HCT116 (cell line): Measurements from ENCODE around the gene MRM3. TPM values are rescaled to one million over a fixed set of nuclear protein-coding genes. Genes with fewer than 3 reads are reported as not detected.

Experiments
- ATAC-seq: fragments of 200-7000 bp; cut with Tn5 transposase; 2 replicates; pipeline ENCODE4 v1.9.1; 2020; ENCODE audit warnings: mild to moderate bottlenecking, moderate library complexity
- BruUV-seq: library from RNA; stranded (reverse); fragments of 400-500 nt; replicated peaks from 2 replicates; lab custom pipeline; 2021; lab: Mats Ljungman, UMichigan
- CTCF ChIA-PET: fragments of 300-600 bp; sonication (Branson Sonifier 250); formaldehyde crosslinking; loops from one replicate; lab custom pipeline; 2021; ENCODE audit warnings: antibody characterized with exemption; lab: Charles Lee
- POLR2A ChIA-PET: fragments of 300-600, 350-600 bp; sonication (Branson Sonifier 250); formaldehyde crosslinking; loops from one replicate; lab custom pipeline; 2021; ENCODE audit warnings: antibody characterized with exemption; lab: Charles Lee
- RAD21 ChIA-PET, 2 experiments: fragments of 300-600 bp; sonication (Branson Sonifier 250); formaldehyde crosslinking; loops; one replicate each; lab custom pipeline; 2023; ENCODE audit warnings: low total read pairs in 2 of 2; ENCODE audit not compliant: uncharacterized antibody in 2 of 2, unreplicated experiment in 2 of 2, low non-redundant PET in 1 of 2; lab: Charles Lee
- DNase-seq: peaks from one replicate; pipeline ENCODE4 v3.0.0-alpha.2; 2010; ENCODE audit warnings: low read depth, low spot score
- H2AFZ ChIP-seq: fragments of 200-600 bp; shearing (Covaris generic), sonication (generic); 2 replicates; pipeline ENCODE4 v1.6.1; 2017; ENCODE audit warnings: low read depth, mixed run types, mixed read lengths, antibody characterized with exemption, low read length; ENCODE audit not compliant: poor library complexity, severe bottlenecking
- H3K27ac ChIP-seq: 2 replicates; pipeline ENCODE4 v1.5.1; 2012; ENCODE audit warnings: low read depth, low read length
- H3K27me3 ChIP-seq: fragments of 200-600 bp; sonication (generic); 2 replicates; pipeline ENCODE4 v1.6.1; 2016; ENCODE audit warnings: mixed run types, low read length, mixed read lengths; ENCODE audit not compliant: insufficient read depth
- H3K36me3 ChIP-seq, 2 experiments: fragments of 200-500 bp in 1 of 2; fragments of 200-600 bp in 1 of 2; sonication (Bioruptor generic) in 1 of 2; sonication (generic) in 1 of 2; 2 replicates each; pipeline versions ENCODE4 v1.5.1 to v1.6.1; 2014 to 2016; ENCODE audit warnings: low read length in 2 of 2, inconsistent platforms in 1 of 2, mixed read lengths in 1 of 2, mixed run types in 1 of 2; ENCODE audit not compliant: insufficient read depth in 2 of 2, control insufficient read depth in 1 of 2
- H3K4me1 ChIP-seq, 2 experiments: fragments of 200-600 bp in 1 of 2; sonication (generic) in 1 of 2; 2 replicates each; pipeline versions ENCODE4 v1.5.1 to v1.6.1; 2012 to 2017; ENCODE audit warnings: low read length in 2 of 2, inconsistent platforms in 1 of 2, mild to moderate bottlenecking in 1 of 2, mixed read lengths in 1 of 2, mixed run types in 1 of 2, moderate library complexity in 1 of 2; ENCODE audit not compliant: insufficient read depth in 2 of 2, control insufficient read depth in 1 of 2
- H3K4me2 ChIP-seq: fragments of 200-600 bp; sonication (generic); 2 replicates; pipeline ENCODE4 v1.6.1; 2017; ENCODE audit warnings: mixed run types, low read length, mixed read lengths
- H3K4me3 ChIP-seq, 2 experiments: fragments of 200-600 bp in 1 of 2; sonication (generic) in 1 of 2; replicated peaks in 1 of 2; 2 replicates each; pipeline ENCODE4 v1.5.1; 2011 to 2016; ENCODE audit warnings: low read length in 2 of 2, control low read depth in 1 of 2, low read depth in 1 of 2, mild to moderate bottlenecking in 1 of 2, mixed read lengths in 1 of 2, mixed run types in 1 of 2
- H3K79me2 ChIP-seq: fragments of 200-600 bp; sonication (generic); 2 replicates; pipeline ENCODE4 v1.6.1; 2017; ENCODE audit warnings: mild to moderate bottlenecking, mixed run types, low read length, moderate library complexity, mixed read lengths; ENCODE audit not compliant: insufficient read depth
- H3K9ac ChIP-seq: fragments of 200-600 bp; sonication (generic); 2 replicates; pipeline ENCODE4 v1.6.1; 2016; ENCODE audit warnings: low read length, mixed read lengths
- H3K9me2 ChIP-seq: fragments of 200-600 bp; sonication (generic), shearing (Covaris generic); 2 replicates; pipeline ENCODE4 v1.6.1; 2017; ENCODE audit warnings: mixed run types, mild to moderate bottlenecking, moderate library complexity; ENCODE audit not compliant: insufficient read depth
- H3K9me3 ChIP-seq, 2 experiments: fragments of 200-500 bp in 1 of 2; fragments of 200-600 bp in 1 of 2; sonication (Bioruptor generic) in 1 of 2; sonication (generic) in 1 of 2; 2 replicates each; pipeline ENCODE4 v1.6.1; 2014 to 2017; ENCODE audit warnings: low read length in 2 of 2, mixed read lengths in 2 of 2, inconsistent platforms in 1 of 2, low read depth in 1 of 2, mild to moderate bottlenecking in 1 of 2, mixed run types in 1 of 2, moderate library complexity in 1 of 2; ENCODE audit not compliant: control insufficient read depth in 1 of 2, insufficient read depth in 1 of 2
- H4K20me1 ChIP-seq: fragments of 200-600 bp; sonication (generic), shearing (Covaris generic); 2 replicates; pipeline ENCODE4 v1.6.1; 2017; ENCODE audit warnings: mixed run types, mild to moderate bottlenecking, moderate library complexity; ENCODE audit not compliant: insufficient read depth
- EGR1 ChIP-seq: IDR thresholded peaks from 2 replicates; pipeline ENCODE4 v1.6.1; 2012; ENCODE audit warnings: low read depth
- EZH2 ChIP-seq: fragments of 200-600 bp; sonication (generic); IDR thresholded peaks from 2 replicates; pipeline ENCODE4 v1.6.1; 2017; ENCODE audit warnings: antibody characterized with exemption, mixed run types
- FOSL1 ChIP-seq: IDR thresholded peaks from 2 replicates; pipeline ENCODE4 v1.6.1; 2012; ENCODE audit warnings: low read depth
- POLR2A ChIP-seq: IDR thresholded peaks from 2 replicates; pipeline ENCODE4 v1.7.0; 2011; ENCODE audit warnings: borderline replicate concordance; ENCODE audit not compliant: insufficient read depth, insufficient read length; ENCODE audit errors: extremely low read depth
- RAD21 ChIP-seq: IDR thresholded peaks from 2 replicates; pipeline ENCODE4 v1.6.1; 2012; ENCODE audit warnings: low read depth, mild to moderate bottlenecking
- TCF7L2 ChIP-seq: IDR thresholded peaks from 2 replicates; pipeline ENCODE4 v1.7.0; 2011; ENCODE audit warnings: borderline replicate concordance, inconsistent platforms; ENCODE audit not compliant: insufficient read depth, insufficient read length; ENCODE audit errors: extremely low read depth
- YY1 ChIP-seq: IDR thresholded peaks from 2 replicates; pipeline ENCODE4 v1.6.1; 2011; ENCODE audit warnings: low read length, low read depth, moderate library complexity, mild to moderate bottlenecking; ENCODE audit not compliant: insufficient replicate concordance; ENCODE audit errors: extremely low read depth
- ZFX ChIP-seq: fragments of 450-650 bp; IDR thresholded peaks from 2 replicates; pipeline ENCODE4 v1.6.1; 2017
- intact Hi-C: fragments of 100-400 bp; cut with micrococcal nuclease; formaldehyde crosslinking; loops from 2 replicates; pipeline ENCODE4 v1.10.0; 2022
- total RNA-seq: library from RNA; stranded (reverse); gene quantifications from one replicate; pipeline ENCODE4 v1.2.1, GENCODE V29; 2021; ENCODE audit not compliant: unreplicated experiment
- TF ChIP-seq, protein P1 (sequence below): IDR thresholded peaks from 2 replicates; pipeline ENCODE4 v1.6.1; 2012
- TF ChIP-seq, protein P2 (sequence below): IDR thresholded peaks from 2 replicates; pipeline ENCODE4 v1.6.1; 2011; ENCODE audit warnings: mild to moderate bottlenecking, low read length, moderate library complexity; ENCODE audit not compliant: insufficient replicate concordance; ENCODE audit errors: extremely low read depth
- TF ChIP-seq, protein P3 (sequence below), 3 experiments: fragments of 200-600 bp in 1 of 3; sonication (generic) in 1 of 3; IDR thresholded peaks in 2 of 3; conservative IDR thresholded peaks in 1 of 3; 2 replicates each; pipeline ENCODE4 v1.5.1; 2012 to 2017; ENCODE audit warnings: low read depth in 2 of 3, low read length in 2 of 3, antibody characterized with exemption in 1 of 3, borderline replicate concordance in 1 of 3, control low read depth in 1 of 3, mild to moderate bottlenecking in 1 of 3, mixed read lengths in 1 of 3, mixed run types in 1 of 3, moderate library complexity in 1 of 3; ENCODE audit not compliant: insufficient read depth in 1 of 3

The MRM3 gene
- total RNA-seq, 1 experiment from 2014 or later, result 32.6 TPM

DNA sequence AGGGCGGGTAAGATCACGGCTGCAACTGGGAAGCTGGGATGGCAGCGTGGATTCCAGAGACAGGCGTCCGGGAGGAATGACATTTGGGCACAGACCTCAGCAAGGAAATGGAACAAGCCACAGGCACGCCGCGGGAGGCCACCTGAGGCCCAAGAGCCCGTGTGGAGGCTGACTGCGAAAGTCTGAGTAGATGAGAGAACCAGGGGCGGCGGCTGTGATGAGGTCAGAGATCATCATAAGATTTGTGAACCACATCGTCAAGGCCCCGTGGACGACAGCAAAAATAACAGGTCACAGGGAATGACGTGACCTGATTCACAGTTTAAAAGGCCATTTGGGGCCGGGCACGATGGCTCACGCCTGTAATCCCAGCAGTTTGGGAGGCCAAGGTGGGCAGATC lies 48.2 kb downstream of the MRM3 start:
- no peak overlapping the region for H3K4me2 ChIP-seq
- RAD21 ChIA-PET, result no interaction called here
- TF ChIP-seq EZH2 (no peak), FOSL1 (no peak), RAD21 (no peak), ZFX (no peak), EGR1 (no peak), YY1 (no peak), POLR2A (no peak), TCF7L2 (no peak)
- TF ChIP-seq, protein P1, sequence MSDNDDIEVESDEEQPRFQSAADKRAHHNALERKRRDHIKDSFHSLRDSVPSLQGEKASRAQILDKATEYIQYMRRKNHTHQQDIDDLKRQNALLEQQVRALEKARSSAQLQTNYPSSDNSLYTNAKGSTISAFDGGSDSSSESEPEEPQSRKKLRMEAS, result no peak
- TF ChIP-seq, protein P2, sequence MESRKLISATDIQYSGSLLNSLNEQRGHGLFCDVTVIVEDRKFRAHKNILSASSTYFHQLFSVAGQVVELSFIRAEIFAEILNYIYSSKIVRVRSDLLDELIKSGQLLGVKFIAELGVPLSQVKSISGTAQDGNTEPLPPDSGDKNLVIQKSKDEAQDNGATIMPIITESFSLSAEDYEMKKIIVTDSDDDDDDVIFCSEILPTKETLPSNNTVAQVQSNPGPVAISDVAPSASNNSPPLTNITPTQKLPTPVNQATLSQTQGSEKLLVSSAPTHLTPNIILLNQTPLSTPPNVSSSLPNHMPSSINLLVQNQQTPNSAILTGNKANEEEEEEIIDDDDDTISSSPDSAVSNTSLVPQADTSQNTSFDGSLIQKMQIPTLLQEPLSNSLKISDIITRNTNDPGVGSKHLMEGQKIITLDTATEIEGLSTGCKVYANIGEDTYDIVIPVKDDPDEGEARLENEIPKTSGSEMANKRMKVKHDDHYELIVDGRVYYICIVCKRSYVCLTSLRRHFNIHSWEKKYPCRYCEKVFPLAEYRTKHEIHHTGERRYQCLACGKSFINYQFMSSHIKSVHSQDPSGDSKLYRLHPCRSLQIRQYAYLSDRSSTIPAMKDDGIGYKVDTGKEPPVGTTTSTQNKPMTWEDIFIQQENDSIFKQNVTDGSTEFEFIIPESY, result no peak
- TF ChIP-seq, protein P3, sequence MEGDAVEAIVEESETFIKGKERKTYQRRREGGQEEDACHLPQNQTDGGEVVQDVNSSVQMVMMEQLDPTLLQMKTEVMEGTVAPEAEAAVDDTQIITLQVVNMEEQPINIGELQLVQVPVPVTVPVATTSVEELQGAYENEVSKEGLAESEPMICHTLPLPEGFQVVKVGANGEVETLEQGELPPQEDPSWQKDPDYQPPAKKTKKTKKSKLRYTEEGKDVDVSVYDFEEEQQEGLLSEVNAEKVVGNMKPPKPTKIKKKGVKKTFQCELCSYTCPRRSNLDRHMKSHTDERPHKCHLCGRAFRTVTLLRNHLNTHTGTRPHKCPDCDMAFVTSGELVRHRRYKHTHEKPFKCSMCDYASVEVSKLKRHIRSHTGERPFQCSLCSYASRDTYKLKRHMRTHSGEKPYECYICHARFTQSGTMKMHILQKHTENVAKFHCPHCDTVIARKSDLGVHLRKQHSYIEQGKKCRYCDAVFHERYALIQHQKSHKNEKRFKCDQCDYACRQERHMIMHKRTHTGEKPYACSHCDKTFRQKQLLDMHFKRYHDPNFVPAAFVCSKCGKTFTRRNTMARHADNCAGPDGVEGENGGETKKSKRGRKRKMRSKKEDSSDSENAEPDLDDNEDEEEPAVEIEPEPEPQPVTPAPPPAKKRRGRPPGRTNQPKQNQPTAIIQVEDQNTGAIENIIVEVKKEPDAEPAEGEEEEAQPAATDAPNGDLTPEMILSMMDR (IDR thresholded peaks at IDR 0.05 in 2 of 3, conservative IDR thresholded peaks at IDR 0.05 in 1 of 3; ENCODE audit: borderline replicate concordance in 1 of 3, insufficient read depth in 1 of 3, low read depth in 2 of 3, low read length in 2 of 3), result no peak
- no peaks in the 10 kb centered on the region for H4K20me1 ChIP-seq
- no peaks in the 10 kb centered on the region for H3K27me3 ChIP-seq
- no peaks in the 10 kb centered on the region for H3K9me2 ChIP-seq
- BruUV-seq, result no TSS peak
- no peak overlapping the region for H3K27ac ChIP-seq
- DNase-seq, result no peak
- no peak overlapping the region for H3K4me3 ChIP-seq
- H3K36me3 ChIP-seq, result no peaks in the 10 kb centered on the region; a peak in 1 of 4 replicates
- peaks cover 8 to 9% of the 10 kb centered on the region in 2 experiments for H3K4me1 ChIP-seq
- intact Hi-C loops, result no loop called here
- ATAC-seq, result no peak
- CTCF ChIA-PET, result no interaction called here
- H2AFZ ChIP-seq, result no peak overlapping the region
- no peaks in the 10 kb centered on the region for H3K9me3 ChIP-seq
- peaks cover 40% of the 10 kb centered on the region for H3K79me2 ChIP-seq
- H3K9ac ChIP-seq, result no peak overlapping the region
- POLR2A ChIA-PET, result no interaction called here
